ENCODE results near the gene MID1.

Gene MID1

GRCh38 chrX:10457092-10457491 lies 163.3 kb downstream of the MID1 start:
- no peak for DNase-seq (ENCODE audit: extremely low read depth, low read depth)
- TF ChIP-seq, protein P1, sequence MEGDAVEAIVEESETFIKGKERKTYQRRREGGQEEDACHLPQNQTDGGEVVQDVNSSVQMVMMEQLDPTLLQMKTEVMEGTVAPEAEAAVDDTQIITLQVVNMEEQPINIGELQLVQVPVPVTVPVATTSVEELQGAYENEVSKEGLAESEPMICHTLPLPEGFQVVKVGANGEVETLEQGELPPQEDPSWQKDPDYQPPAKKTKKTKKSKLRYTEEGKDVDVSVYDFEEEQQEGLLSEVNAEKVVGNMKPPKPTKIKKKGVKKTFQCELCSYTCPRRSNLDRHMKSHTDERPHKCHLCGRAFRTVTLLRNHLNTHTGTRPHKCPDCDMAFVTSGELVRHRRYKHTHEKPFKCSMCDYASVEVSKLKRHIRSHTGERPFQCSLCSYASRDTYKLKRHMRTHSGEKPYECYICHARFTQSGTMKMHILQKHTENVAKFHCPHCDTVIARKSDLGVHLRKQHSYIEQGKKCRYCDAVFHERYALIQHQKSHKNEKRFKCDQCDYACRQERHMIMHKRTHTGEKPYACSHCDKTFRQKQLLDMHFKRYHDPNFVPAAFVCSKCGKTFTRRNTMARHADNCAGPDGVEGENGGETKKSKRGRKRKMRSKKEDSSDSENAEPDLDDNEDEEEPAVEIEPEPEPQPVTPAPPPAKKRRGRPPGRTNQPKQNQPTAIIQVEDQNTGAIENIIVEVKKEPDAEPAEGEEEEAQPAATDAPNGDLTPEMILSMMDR (IDR thresholded peaks at IDR 0.05; ENCODE audit: low read depth, low read length), result no peak

DNA sequence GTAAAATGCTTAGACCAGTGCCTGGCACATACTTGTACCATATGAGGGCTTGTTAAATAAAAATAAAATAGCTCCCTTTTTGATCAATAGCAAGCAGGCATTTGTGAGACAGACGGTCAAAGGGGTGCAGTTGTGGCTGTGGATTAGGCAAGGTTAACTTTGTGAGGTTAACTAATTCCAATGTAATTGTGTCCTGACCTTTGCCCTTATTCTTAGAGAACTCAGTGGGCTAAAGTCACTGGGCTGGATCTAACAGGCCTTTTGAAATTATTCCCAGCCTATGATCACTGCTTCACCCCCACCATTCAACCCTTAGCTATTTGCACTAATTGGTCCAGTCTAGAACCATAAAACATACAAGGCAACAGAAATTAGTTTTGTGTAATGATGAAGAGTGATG lies 166.4 kb downstream of the MID1 start:
- DNase-seq (ENCODE audit: extremely low read depth, low read depth), result no peak
- TF ChIP-seq, protein P1 (IDR thresholded peaks at IDR 0.05; ENCODE audit: low read depth, low read length), result no peak

- TF ChIP-seq, protein P1 (IDR thresholded peaks at IDR 0.05; ENCODE audit: low read depth, low read length), result no peak
- peak; percentile 38 for DNase-seq (ENCODE audit: extremely low read depth, low read depth)
These were observed 169.4 kb downstream of the MID1 start for GRCh38 chrX:10450959-10451355.

DNA sequence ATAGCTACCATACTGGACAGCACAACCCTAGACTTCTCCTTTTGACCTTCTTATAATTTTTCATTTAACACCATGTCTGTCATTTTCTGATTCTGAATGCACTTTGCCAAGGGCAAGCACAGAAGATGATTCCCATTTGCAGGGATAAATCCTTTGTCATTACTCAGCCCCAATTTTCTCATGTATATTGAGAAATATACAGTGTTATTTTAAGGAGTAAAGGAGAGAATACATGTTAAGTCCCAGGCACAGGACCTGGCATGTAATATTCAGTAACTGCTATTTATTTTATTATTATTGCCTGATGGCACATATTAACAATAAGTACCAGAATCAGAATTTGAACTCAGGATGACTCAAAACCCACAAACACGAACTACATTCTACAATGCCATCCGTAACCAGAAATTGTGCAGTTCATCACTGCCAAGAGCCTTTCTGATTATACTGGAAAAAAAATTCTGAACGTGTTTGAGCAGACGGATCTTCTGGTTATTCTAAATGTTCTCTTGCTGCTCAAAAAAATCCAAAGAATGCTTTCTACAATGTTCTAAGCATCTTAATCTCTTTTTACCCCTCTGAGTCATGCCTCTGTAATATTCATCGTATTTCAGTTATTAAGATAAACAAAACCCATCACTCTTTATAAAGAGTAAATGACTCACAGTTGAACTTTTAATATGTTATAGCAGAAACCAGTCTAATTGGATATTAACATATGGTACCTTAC lies 170.0 kb downstream of the MID1 start:
- DNase-seq (ENCODE audit: extremely low read depth, low read depth), result peak; percentile 59

GRCh38 chrX:10447564-10448214 lies 172.7 kb downstream of the MID1 start:
- no peak for DNase-seq (ENCODE audit: extremely low read depth, low read depth)
- TF ChIP-seq, protein P1 (IDR thresholded peaks at IDR 0.05; ENCODE audit: low read depth, low read length), result no peak

More for the DNA sequence above, 170.0 kb downstream of the MID1 start:
- TF ChIP-seq, protein P1 (IDR thresholded peaks at IDR 0.05; ENCODE audit: low read depth, low read length), result no peak

- DNase-seq (ENCODE audit: extremely low read depth, low read depth), result no peak
- TF ChIP-seq, protein P1 (IDR thresholded peaks at IDR 0.05; ENCODE audit: low read depth, low read length), result no peak
These were observed 176.2 kb downstream of the MID1 start for GRCh38 chrX:10444204-10444603.

DNA sequence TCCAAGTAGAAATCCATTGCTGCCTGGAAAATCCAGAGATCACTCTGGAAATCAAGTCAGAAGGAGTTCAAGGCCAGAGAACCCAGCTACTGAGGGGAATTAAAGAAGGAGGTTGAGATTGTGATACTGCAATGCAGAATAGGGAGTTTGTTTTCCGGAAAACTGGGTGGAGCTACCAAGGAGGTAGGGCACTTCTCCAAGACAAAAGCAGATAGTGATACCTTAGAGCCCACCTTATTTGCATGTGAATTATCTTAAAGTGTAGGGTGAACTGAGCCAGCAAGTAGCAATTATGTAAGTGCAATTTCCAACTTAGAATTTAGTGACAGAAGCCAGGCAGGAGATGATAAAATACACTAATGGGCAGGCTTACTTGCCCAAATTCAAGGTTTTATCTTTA lies 178.9 kb downstream of the MID1 start:
- DNase-seq (ENCODE audit: extremely low read depth, low read depth), result no peak
- TF ChIP-seq, protein P1 (IDR thresholded peaks at IDR 0.05; ENCODE audit: low read depth, low read length), result no peak

All from AG09319 (cell line).